CD14-positive monocyte (primary cell): Measurements from ENCODE around the gene IQCN. TPM values are rescaled to one million over a fixed set of nuclear protein-coding genes. Genes with fewer than 3 reads are reported as not detected.

ENCODE experiments used
- DNase-seq, 3 donors: peaks; one replicate each; pipeline ENCODE4 v3.0.0-alpha.2; 2011 to 2022
- H2AFZ ChIP-seq: 2 replicates; pipeline ENCODE4 v1.6.0; 2012; ENCODE audit warnings: mild to moderate bottlenecking, low read depth, low read length, inconsistent platforms; ENCODE audit not compliant: insufficient read depth, poor library complexity, severe bottlenecking
- H3K27ac ChIP-seq, 2 donors: 1 replicate in 1 of 2; 2 replicates in 1 of 2; pipeline ENCODE4 v1.5.1; 2012 to 2013; ENCODE audit warnings: low read length in 2 of 2, control low read depth in 1 of 2, inconsistent platforms in 1 of 2, low read depth in 1 of 2, mild to moderate bottlenecking in 1 of 2
- H3K27me3 ChIP-seq, 2 donors: one replicate each; pipeline versions ENCODE4 v1.6.0 to v1.6.1; 2011 to 2013; ENCODE audit warnings: low read length in 2 of 2; ENCODE audit not compliant: control insufficient read depth in 2 of 2, insufficient read depth in 2 of 2
- H3K36me3 ChIP-seq, 2 donors: replicated peaks in 1 of 2; 1 replicate in 1 of 2; 2 replicates in 1 of 2; pipeline versions ENCODE4 v1.5.1 to v1.6.1; 2012 to 2013; ENCODE audit warnings: low read length in 2 of 2, control low read depth in 1 of 2, inconsistent platforms in 1 of 2, mild to moderate bottlenecking in 1 of 2; ENCODE audit not compliant: insufficient read depth in 2 of 2, control insufficient read depth in 1 of 2
- H3K4me1 ChIP-seq, 2 donors: 1 replicate in 1 of 2; 2 replicates in 1 of 2; pipeline versions ENCODE4 v1.5.1 to v1.6.1; 2012 to 2013; ENCODE audit warnings: low read length in 2 of 2, control low read depth in 1 of 2, inconsistent platforms in 1 of 2, mild to moderate bottlenecking in 1 of 2, moderate library complexity in 1 of 2; ENCODE audit not compliant: insufficient read depth in 2 of 2, control insufficient read depth in 1 of 2
- H3K4me2 ChIP-seq: replicated peaks from 2 replicates; pipeline ENCODE3; 2012; ENCODE audit warnings: low read length, moderate library complexity, mild to moderate bottlenecking; ENCODE audit not compliant: poor library complexity, severe bottlenecking; ENCODE audit errors: extremely low read depth
- H3K4me3 ChIP-seq, 3 experiments: fragments of 200-600 bp in 1 of 3; sonication (generic) in 1 of 3; replicated peaks in 1 of 3; 1 replicate in 2 of 3; 2 replicates in 1 of 3; pipeline ENCODE4 v1.5.1; 2011 to 2013; ENCODE audit warnings: low read length in 3 of 3, mild to moderate bottlenecking in 3 of 3, control low read depth in 2 of 3, low read depth in 2 of 3, inconsistent platforms in 1 of 3, moderate library complexity in 1 of 3
- H3K79me2 ChIP-seq: 2 replicates; pipeline ENCODE4 v1.6.0; 2012; ENCODE audit warnings: mild to moderate bottlenecking, control low read depth, inconsistent platforms, low read length, moderate library complexity; ENCODE audit not compliant: insufficient read depth
- H3K9ac ChIP-seq: 2 replicates; pipeline ENCODE4 v1.6.0; 2017; ENCODE audit warnings: low read length, mild to moderate bottlenecking; ENCODE audit not compliant: insufficient read depth, poor library complexity, severe bottlenecking
- H3K9me3 ChIP-seq, 2 donors: replicated peaks in 1 of 2; 1 replicate in 1 of 2; 2 replicates in 1 of 2; pipeline versions ENCODE4 v1.5.1 to v1.6.1; 2012 to 2013; ENCODE audit warnings: low read length in 2 of 2, control low read depth in 1 of 2; ENCODE audit not compliant: control insufficient read depth in 1 of 2, insufficient read depth in 1 of 2
- H4K20me1 ChIP-seq: 2 replicates; pipeline ENCODE4 v1.6.0; 2012; ENCODE audit warnings: mild to moderate bottlenecking, low read length, control low read depth, moderate library complexity; ENCODE audit not compliant: insufficient read depth
- H3K27ac Mint-ChIP-seq, 7 donors: one replicate each; pipeline ENCODE4 v1.8.0; 2020; ENCODE audit warnings: mild to moderate bottlenecking in 7 of 7, mixed read lengths in 7 of 7, moderate library complexity in 6 of 7, inconsistent platforms in 2 of 7
- H3K27me3 Mint-ChIP-seq, 3 donors: one replicate each; pipeline ENCODE4 v1.8.0; 2021 to 2022; ENCODE audit warnings: low read depth in 3 of 3, mild to moderate bottlenecking in 3 of 3, mixed read lengths in 3 of 3, moderate library complexity in 3 of 3, inconsistent platforms in 1 of 3
- H3K36me3 Mint-ChIP-seq, 2 donors: one replicate each; pipeline ENCODE4 v1.8.0; 2020; ENCODE audit warnings: mixed read lengths in 2 of 2, inconsistent platforms in 1 of 2, mild to moderate bottlenecking in 1 of 2
- H3K4me1 Mint-ChIP-seq: one replicate; pipeline ENCODE4 v1.8.0; 2020; ENCODE audit warnings: mild to moderate bottlenecking, mixed read lengths
- H3K4me3 Mint-ChIP-seq, 2 donors: one replicate each; pipeline ENCODE4 v1.8.0; 2020; ENCODE audit warnings: mild to moderate bottlenecking in 2 of 2, mixed read lengths in 2 of 2, moderate library complexity in 1 of 2
- H3K9me3 Mint-ChIP-seq, 7 donors: one replicate each; pipeline ENCODE4 v1.8.0; 2020 to 2022; ENCODE audit warnings: mixed read lengths in 7 of 7, mild to moderate bottlenecking in 6 of 7, moderate library complexity in 6 of 7, inconsistent platforms in 2 of 7
- WGBS: methylation state at CpG from one replicate; pipeline ENCODE4 v1.1.5; 2013; ENCODE audit warnings: missing lambda C conversion rate; ENCODE audit not compliant: insufficient coverage; 5-methylcytosine and 5-hydroxymethylcytosine counted together
- intact Hi-C, 2 donors: fragments of 100-400 bp; cut with micrococcal nuclease; formaldehyde crosslinking; loops; one replicate each; pipeline versions ENCODE4 v1.15.0 to v1.15.1; 2023
- polyA plus RNA-seq, 3 donors: library from polyadenylated mRNA; depleted of rRNA in 1 of 3; unstranded in 2 of 3; stranded (reverse) in 1 of 3; fragments of 300-500 nt in 2 of 3; fragments of >200 nt in 1 of 3; fragmentation: Illumina TruSeq in 2 of 3; gene quantifications; 1 replicate in 2 of 3; 2 replicates in 1 of 3; pipeline ENCODE4 v1.2.3, GENCODE V29; 2012 to 2021
- TF ChIP-seq, protein P1 (sequence below): fragments of 200-600 bp; IDR thresholded peaks from one replicate; pipeline ENCODE4 v1.8.0; 2022; ENCODE audit warnings: antibody characterized with exemption, mild to moderate bottlenecking

IQCN gene
- polyA plus RNA-seq, 3 donors, result 6.9 TPM; not detected in 2

- Histone ChIP-seq H4K20me1 (no peaks in the 10 kb centered on the region), H3K4me2 (no peak overlapping the region), H3K4me3 (no peak overlapping the region), H3K9me3 (no peaks in the 10 kb centered on the region), H3K27me3 (no peaks in the 10 kb centered on the region), H3K79me2 (peaks cover 18% of the 10 kb centered on the region), H3K27ac (no peak overlapping the region), H3K4me1 (peaks cover 17 to 21% of the 10 kb centered on the region in 2 donors), H2AFZ (no peak overlapping the region), H3K36me3 (peaks cover 46 to 77% of the 10 kb centered on the region in 2 donors), H3K9ac (no peak overlapping the region)
- Mint-ChIP-seq H3K27me3 (no peaks in the 10 kb centered on the region), H3K4me1 (peaks cover 18% of the 10 kb centered on the region), H3K9me3 (no peaks in the 10 kb centered on the region), H3K36me3 (peaks cover 42 to 62% of the 10 kb centered on the region in 2 donors), H3K4me3 (no peak overlapping the region), H3K27ac (peak overlapping the region in 1 of 7 donors; percentile 75)
- no peak for DNase-seq
- intact Hi-C loops, result no loop called here
- TF ChIP-seq, protein P1, sequence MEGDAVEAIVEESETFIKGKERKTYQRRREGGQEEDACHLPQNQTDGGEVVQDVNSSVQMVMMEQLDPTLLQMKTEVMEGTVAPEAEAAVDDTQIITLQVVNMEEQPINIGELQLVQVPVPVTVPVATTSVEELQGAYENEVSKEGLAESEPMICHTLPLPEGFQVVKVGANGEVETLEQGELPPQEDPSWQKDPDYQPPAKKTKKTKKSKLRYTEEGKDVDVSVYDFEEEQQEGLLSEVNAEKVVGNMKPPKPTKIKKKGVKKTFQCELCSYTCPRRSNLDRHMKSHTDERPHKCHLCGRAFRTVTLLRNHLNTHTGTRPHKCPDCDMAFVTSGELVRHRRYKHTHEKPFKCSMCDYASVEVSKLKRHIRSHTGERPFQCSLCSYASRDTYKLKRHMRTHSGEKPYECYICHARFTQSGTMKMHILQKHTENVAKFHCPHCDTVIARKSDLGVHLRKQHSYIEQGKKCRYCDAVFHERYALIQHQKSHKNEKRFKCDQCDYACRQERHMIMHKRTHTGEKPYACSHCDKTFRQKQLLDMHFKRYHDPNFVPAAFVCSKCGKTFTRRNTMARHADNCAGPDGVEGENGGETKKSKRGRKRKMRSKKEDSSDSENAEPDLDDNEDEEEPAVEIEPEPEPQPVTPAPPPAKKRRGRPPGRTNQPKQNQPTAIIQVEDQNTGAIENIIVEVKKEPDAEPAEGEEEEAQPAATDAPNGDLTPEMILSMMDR, result no peak
- WGBS, result 96% methylated on average over 5 of the region's 7 CpGs
Observed at GRCh38 chr19:18308948-18309325, 34.7 kb upstream of the IQCN start.

GRCh38 chr19:18308051-18308947, 34.0 kb upstream of the IQCN start:
- Mint-ChIP-seq H3K4me3 (no peak overlapping the region), H3K4me1 (peaks cover 25% of the 10 kb centered on the region), H3K36me3 (peaks cover 37 to 55% of the 10 kb centered on the region in 2 donors), H3K27ac (peak overlapping the region in 1 of 7 donors; percentile 32), H3K27me3 (no peaks in the 10 kb centered on the region), H3K9me3 (peaks cover 0 to 3% (median 0%) of the 10 kb centered on the region in 7 donors)
- H4K20me1 ChIP-seq, result no peaks in the 10 kb centered on the region
- no peaks in the 10 kb centered on the region for H3K9me3 ChIP-seq
- no peak overlapping the region for H3K27ac ChIP-seq
- no peak overlapping the region for H2AFZ ChIP-seq
- H3K27me3 ChIP-seq, result no peaks in the 10 kb centered on the region
- 94% methylated on average over 19 of the region's 20 CpGs for whole genome bisulfite sequencing
- H3K4me3 ChIP-seq, result no peak overlapping the region
- H3K36me3 ChIP-seq, result peaks cover 44 to 70% of the 10 kb centered on the region in 2 donors
- no peak for DNase-seq
- H3K4me2 ChIP-seq, result no peak overlapping the region
- intact Hi-C loops, result no loop called here
- peaks cover 23 to 28% of the 10 kb centered on the region in 2 donors for H3K4me1 ChIP-seq
- peaks cover 11% of the 10 kb centered on the region for H3K79me2 ChIP-seq
- TF ChIP-seq, protein P1, result no peak
- H3K9ac ChIP-seq, result no peak overlapping the region
